Measurements from ENCODE around the gene ARPP19. TPM values are rescaled to one million over a fixed set of nuclear protein-coding genes. Genes with fewer than 3 reads are reported as not detected.

The ARPP19 gene
- total and polyA plus RNA-seq, 2 experiments from 2014 or later: 68.9 to 89.1 TPM

GRCh38 chr15:52546031-52546751 lies 22.6 kb downstream of the ARPP19 start:
- DNase-seq: no peak

DNA sequence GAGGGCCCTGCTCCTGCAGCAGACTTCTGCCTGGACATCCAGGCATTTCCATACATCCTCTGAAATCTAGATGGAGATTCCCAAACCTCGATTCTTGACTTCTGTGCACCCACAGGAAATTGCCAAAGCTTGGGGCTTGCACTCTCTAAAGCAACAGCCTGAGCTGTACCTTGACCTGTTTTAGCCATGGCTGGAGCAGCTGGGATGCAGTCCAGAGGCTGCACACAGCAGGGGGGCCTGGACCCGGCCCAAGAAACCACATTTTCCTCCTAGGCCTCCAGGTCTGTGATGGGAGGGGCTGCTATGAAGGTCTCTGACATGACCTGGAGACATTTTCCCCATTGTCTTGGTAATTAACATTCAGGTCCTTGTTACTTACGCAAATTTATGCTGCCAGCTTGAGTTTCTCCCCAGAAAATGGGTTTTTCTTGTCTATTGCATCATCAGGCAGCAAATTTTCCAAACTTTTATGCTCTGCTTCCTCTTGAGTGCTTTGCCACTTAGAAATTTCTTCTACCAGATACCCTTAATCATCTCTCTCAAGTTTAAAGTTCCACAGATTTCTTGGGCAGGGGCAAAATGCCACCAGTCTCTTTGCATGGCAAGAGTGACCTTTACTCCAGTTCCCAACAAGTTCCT lies 28.3 kb downstream of the ARPP19 start:
- Histone ChIP-seq H3K9ac (no peak overlapping the region), H3K4me2 (ENCODE audit: unreplicated experiment) (no peak overlapping the region), H2AFZ (no peak overlapping the region), H3K36me3 (ENCODE audit: low read depth) (no peaks in the 10 kb centered on the region), H3K79me2 (ENCODE audit: insufficient read depth) (no peaks in the 10 kb centered on the region), H3K4me3 (no peak overlapping the region), H4K20me1 (ENCODE audit: insufficient read depth) (no peaks in the 10 kb centered on the region), H3K9me2 (ENCODE audit: insufficient read depth) (no peaks in the 10 kb centered on the region), H3F3A (ENCODE audit: insufficient read depth) (0 out of 2 replicates have a peak, but pooled peaks cover 6% of the 10 kb centered on the region), H3K27me3 (replicated peaks; ENCODE audit: insufficient read depth) (no peaks in the 10 kb centered on the region), H3K27ac (no peak overlapping the region), H3K4me1 (ENCODE audit: insufficient read depth) (no peaks in the 10 kb centered on the region), H3K9me3 (ENCODE audit: low read depth) (no peaks in the 10 kb centered on the region)
- WGBS, 2 experiments (ENCODE audit: low coverage in 1 of 2, low lambda C conversion rate in 2 of 2, missing lambda C conversion rate in 2 of 2): 78 to 82% methylated on average over 3 of the region's 3 CpGs
- TF ChIP-seq EZH2phosphoT487 (IDR thresholded peaks at IDR 0.05; ENCODE audit: insufficient read depth, low read depth) (no peak), EZH2 (IDR thresholded peaks at IDR 0.05; ENCODE audit: insufficient read depth, poor library complexity, severe bottlenecking) (no peak)
- DNase-seq: no peak
- in situ Hi-C loops (cut with MboI): no loop called here

More at GRCh38 chr15:52546031-52546751, 22.6 kb downstream of the ARPP19 start:
- no peak overlapping the region for H3K4me2 ChIP-seq (ENCODE audit: unreplicated experiment)
- H3K9me3 ChIP-seq (ENCODE audit: low read depth): no peaks in the 10 kb centered on the region
- no peaks in the 10 kb centered on the region for H3K4me1 ChIP-seq (ENCODE audit: insufficient read depth)
- H3K27ac ChIP-seq: no peak overlapping the region
- in situ Hi-C loops (cut with MboI): no loop called here
- peaks cover 25% of the 10 kb centered on the region for H3K36me3 ChIP-seq (ENCODE audit: low read depth)
- no peak overlapping the region for H3K4me3 ChIP-seq
- no peak overlapping the region for H2AFZ ChIP-seq
- H3F3A ChIP-seq (ENCODE audit: insufficient read depth): 0 out of 2 replicates have a peak, but pooled peaks cover 14% of the 10 kb centered on the region
- 93 to 96% methylated on average over 5 of the region's 5 CpGs for WGBS, 2 experiments (ENCODE audit: low coverage in 1 of 2, low lambda C conversion rate in 2 of 2, missing lambda C conversion rate in 2 of 2)
- TF ChIP-seq EZH2phosphoT487 (IDR thresholded peaks at IDR 0.05; ENCODE audit: insufficient read depth, low read depth) (no peak), EZH2 (IDR thresholded peaks at IDR 0.05; ENCODE audit: insufficient read depth, poor library complexity, severe bottlenecking) (no peak)
- H3K9me2 ChIP-seq (ENCODE audit: insufficient read depth): no peaks in the 10 kb centered on the region
- H3K9ac ChIP-seq: no peak overlapping the region
- peaks cover 6% of the 10 kb centered on the region; the same call in 1 of the 2 replicates for H3K79me2 ChIP-seq (ENCODE audit: insufficient read depth)
- no peaks in the 10 kb centered on the region for H3K27me3 ChIP-seq (replicated peaks; ENCODE audit: insufficient read depth)
- no peaks in the 10 kb centered on the region for H4K20me1 ChIP-seq (ENCODE audit: insufficient read depth)

- WGBS, 2 experiments (ENCODE audit: low coverage in 1 of 2, low lambda C conversion rate in 2 of 2, missing lambda C conversion rate in 2 of 2): 82 to 88% methylated on average over 8 of the region's 8 CpGs
- H3F3A ChIP-seq (ENCODE audit: insufficient read depth): 0 out of 2 replicates have a peak, but pooled peaks cover 2% of the 10 kb centered on the region
Measured at GRCh38 chr15:52537459-52537858, 31.4 kb downstream of the ARPP19 start.

GRCh38 chr15:52532427-52532826 lies 36.4 kb downstream of the ARPP19 start:
- no peak overlapping the region for H3K4me2 ChIP-seq (ENCODE audit: unreplicated experiment)
- H4K20me1 ChIP-seq (ENCODE audit: insufficient read depth): no peaks in the 10 kb centered on the region
- no peak for TF ChIP-seq EZH2 (IDR thresholded peaks at IDR 0.05; ENCODE audit: insufficient read depth, poor library complexity, severe bottlenecking)
- 87 to 90% methylated on average over 2 of the region's 2 CpGs for WGBS, 2 experiments (ENCODE audit: low coverage in 1 of 2, low lambda C conversion rate in 2 of 2, missing lambda C conversion rate in 2 of 2)
- peaks cover 6% of the 10 kb centered on the region for H3K79me2 ChIP-seq (ENCODE audit: insufficient read depth)
- H3K9me3 ChIP-seq (ENCODE audit: low read depth): no peaks in the 10 kb centered on the region
- DNase-seq: no peak
- H3K4me3 ChIP-seq: no peak overlapping the region
- H3F3A ChIP-seq (ENCODE audit: insufficient read depth): no peaks in the 10 kb centered on the region
- H3K27ac ChIP-seq: no peak overlapping the region
- no peaks in the 10 kb centered on the region for H3K36me3 ChIP-seq (ENCODE audit: low read depth)
- no peaks in the 10 kb centered on the region for H3K4me1 ChIP-seq (ENCODE audit: insufficient read depth)
- H3K27me3 ChIP-seq (replicated peaks; ENCODE audit: insufficient read depth): no peaks in the 10 kb centered on the region; the same call in 1 of the 2 replicates
- no peaks in the 10 kb centered on the region for H3K9me2 ChIP-seq (ENCODE audit: insufficient read depth)
- in situ Hi-C loops (cut with MboI): no loop called here
- H3K9ac ChIP-seq: no peak overlapping the region
- no peak overlapping the region for H2AFZ ChIP-seq

More at GRCh38 chr15:52537459-52537858, 31.4 kb downstream of the ARPP19 start:
- Histone ChIP-seq H3K4me2 (ENCODE audit: unreplicated experiment) (no peak overlapping the region), H3K79me2 (ENCODE audit: insufficient read depth) (no peaks in the 10 kb centered on the region), H3K9me3 (ENCODE audit: low read depth) (no peaks in the 10 kb centered on the region), H3K4me1 (ENCODE audit: insufficient read depth) (no peaks in the 10 kb centered on the region), H3K9me2 (ENCODE audit: insufficient read depth) (no peaks in the 10 kb centered on the region), H3K9ac (no peak overlapping the region), H3K27me3 (replicated peaks; ENCODE audit: insufficient read depth) (no peaks in the 10 kb centered on the region), H4K20me1 (ENCODE audit: insufficient read depth) (no peaks in the 10 kb centered on the region), H2AFZ (no peak overlapping the region), H3K27ac (no peak overlapping the region), H3K4me3 (no peak overlapping the region), H3K36me3 (ENCODE audit: low read depth) (no peaks in the 10 kb centered on the region)
- DNase-seq: no peak
- in situ Hi-C loops (cut with MboI): no loop called here
- TF ChIP-seq EZH2 (IDR thresholded peaks at IDR 0.05; ENCODE audit: insufficient read depth, poor library complexity, severe bottlenecking) (no peak), EZH2phosphoT487 (IDR thresholded peaks at IDR 0.05; ENCODE audit: insufficient read depth, low read depth) (no peak)

Data from GM23248 (cell line).